Activated CD8-positive, alpha-beta memory T cell treated with anti-CD3 and anti-CD28 coated beads, Interleukin-2, amount 50 U/mL, for 4 hours (primary cell): ENCODE results near the gene FZD7.

ENCODE experiments used
- DNase-seq: peaks from one replicate; pipeline ENCODE4 v3.0.0-alpha.2; 2020

FZD7 gene

GRCh38 chr2:202038471-202039277, 5.0 kb downstream of the FZD7 start:
- DNase-seq = no peak

GRCh38 chr2:202039278-202040078, 5.8 kb downstream of the FZD7 start:
- no peak for DNase-seq

GRCh38 chr2:202040079-202040844, 6.6 kb downstream of the FZD7 start:
- no peak for DNase-seq

- no peak for DNase-seq
These were observed 8.8 kb downstream of the FZD7 start for GRCh38 chr2:202042444-202042843.

- no peak for DNase-seq
These were observed 9.8 kb downstream of the FZD7 start for GRCh38 chr2:202043475-202043874.

- DNase-seq = no peak
These were observed 11.1 kb downstream of the FZD7 start for GRCh38 chr2:202044777-202045176.

- no peak for DNase-seq
These were observed 12.9 kb downstream of the FZD7 start for GRCh38 chr2:202046572-202046971.

GRCh38 chr2:202049092-202049728, 15.6 kb downstream of the FZD7 start:
- no peak for DNase-seq

GRCh38 chr2:202049840-202050239, 16.2 kb downstream of the FZD7 start:
- no peak for DNase-seq

GRCh38 chr2:202050652-202051051, 17.0 kb downstream of the FZD7 start:
- DNase-seq = no peak

GRCh38 chr2:202051499-202052161, 18.0 kb downstream of the FZD7 start:
- no peak for DNase-seq

GRCh38 chr2:202052235-202052634, 18.6 kb downstream of the FZD7 start:
- DNase-seq = no peak

GRCh38 chr2:202054679-202055078, 21.0 kb downstream of the FZD7 start:
- DNase-seq = no peak

GRCh38 chr2:202056611-202057010, 23.0 kb downstream of the FZD7 start:
- no peak for DNase-seq

- no peak for DNase-seq
These were observed 26.6 kb downstream of the FZD7 start for GRCh38 chr2:202060218-202060617.

- DNase-seq = no peak
These were observed 28.0 kb downstream of the FZD7 start for GRCh38 chr2:202061695-202062094.

- DNase-seq = no peak
These were observed 30.7 kb downstream of the FZD7 start for GRCh38 chr2:202064171-202064880.

- no peak for DNase-seq
These were observed 31.2 kb downstream of the FZD7 start for GRCh38 chr2:202064881-202065230.

GRCh38 chr2:202065876-202066275, 32.2 kb downstream of the FZD7 start:
- DNase-seq = no peak

- no peak for DNase-seq
These were observed 33.2 kb downstream of the FZD7 start for GRCh38 chr2:202066875-202067274.

- no peak for DNase-seq
These were observed 33.9 kb downstream of the FZD7 start for GRCh38 chr2:202067589-202067988.
